Measurements from ENCODE around the gene LSP1. TPM values are rescaled to one million over a fixed set of nuclear protein-coding genes. Genes with fewer than 3 reads are reported as not detected.

LSP1 gene
- polyA plus RNA-seq, 1 donor from 2014 or later: not detected

GRCh38 chr11:1860108-1860507 is 7.2 kb downstream of the LSP1 start:
- Histone ChIP-seq H3K27me3 (ENCODE audit: insufficient read depth, low read depth, low read length) (no peaks in the 10 kb centered on the region), H3F3A (ENCODE audit: insufficient read depth, low read length, poor library complexity, severe bottlenecking) (no peaks in the 10 kb centered on the region), H3K9ac (ENCODE audit: low read length) (no peak overlapping the region), H3K4me3 (ENCODE audit: low read length) (no peak overlapping the region), H3K36me3 (ENCODE audit: insufficient read depth, low read length) (no peaks in the 10 kb centered on the region), H3K9me2 (ENCODE audit: insufficient read depth, low read length) (no peaks in the 10 kb centered on the region), H3K27ac (ENCODE audit: low read length) (no peak overlapping the region), H3K4me2 (ENCODE audit: low read length) (no peak overlapping the region), H2AFZ (ENCODE audit: low read depth, low read length) (no peak overlapping the region), H4K20me1 (ENCODE audit: insufficient read depth) (no peaks in the 10 kb centered on the region), H3K79me2 (replicated peaks; ENCODE audit: insufficient read depth, low read length) (no peaks in the 10 kb centered on the region), H3K9me3 (ENCODE audit: low read length) (no peaks in the 10 kb centered on the region)
- TF ChIP-seq, protein P1, sequence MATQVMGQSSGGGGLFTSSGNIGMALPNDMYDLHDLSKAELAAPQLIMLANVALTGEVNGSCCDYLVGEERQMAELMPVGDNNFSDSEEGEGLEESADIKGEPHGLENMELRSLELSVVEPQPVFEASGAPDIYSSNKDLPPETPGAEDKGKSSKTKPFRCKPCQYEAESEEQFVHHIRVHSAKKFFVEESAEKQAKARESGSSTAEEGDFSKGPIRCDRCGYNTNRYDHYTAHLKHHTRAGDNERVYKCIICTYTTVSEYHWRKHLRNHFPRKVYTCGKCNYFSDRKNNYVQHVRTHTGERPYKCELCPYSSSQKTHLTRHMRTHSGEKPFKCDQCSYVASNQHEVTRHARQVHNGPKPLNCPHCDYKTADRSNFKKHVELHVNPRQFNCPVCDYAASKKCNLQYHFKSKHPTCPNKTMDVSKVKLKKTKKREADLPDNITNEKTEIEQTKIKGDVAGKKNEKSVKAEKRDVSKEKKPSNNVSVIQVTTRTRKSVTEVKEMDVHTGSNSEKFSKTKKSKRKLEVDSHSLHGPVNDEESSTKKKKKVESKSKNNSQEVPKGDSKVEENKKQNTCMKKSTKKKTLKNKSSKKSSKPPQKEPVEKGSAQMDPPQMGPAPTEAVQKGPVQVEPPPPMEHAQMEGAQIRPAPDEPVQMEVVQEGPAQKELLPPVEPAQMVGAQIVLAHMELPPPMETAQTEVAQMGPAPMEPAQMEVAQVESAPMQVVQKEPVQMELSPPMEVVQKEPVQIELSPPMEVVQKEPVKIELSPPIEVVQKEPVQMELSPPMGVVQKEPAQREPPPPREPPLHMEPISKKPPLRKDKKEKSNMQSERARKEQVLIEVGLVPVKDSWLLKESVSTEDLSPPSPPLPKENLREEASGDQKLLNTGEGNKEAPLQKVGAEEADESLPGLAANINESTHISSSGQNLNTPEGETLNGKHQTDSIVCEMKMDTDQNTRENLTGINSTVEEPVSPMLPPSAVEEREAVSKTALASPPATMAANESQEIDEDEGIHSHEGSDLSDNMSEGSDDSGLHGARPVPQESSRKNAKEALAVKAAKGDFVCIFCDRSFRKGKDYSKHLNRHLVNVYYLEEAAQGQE (IDR thresholded peaks at IDR 0.05; ENCODE audit: borderline replicate concordance): no peak
- no peak for TF ChIP-seq EZH2 (IDR thresholded peaks at IDR 0.05; ENCODE audit: borderline replicate concordance, insufficient read depth, low read length, poor library complexity, severe bottlenecking)
- TF ChIP-seq, protein P2, sequence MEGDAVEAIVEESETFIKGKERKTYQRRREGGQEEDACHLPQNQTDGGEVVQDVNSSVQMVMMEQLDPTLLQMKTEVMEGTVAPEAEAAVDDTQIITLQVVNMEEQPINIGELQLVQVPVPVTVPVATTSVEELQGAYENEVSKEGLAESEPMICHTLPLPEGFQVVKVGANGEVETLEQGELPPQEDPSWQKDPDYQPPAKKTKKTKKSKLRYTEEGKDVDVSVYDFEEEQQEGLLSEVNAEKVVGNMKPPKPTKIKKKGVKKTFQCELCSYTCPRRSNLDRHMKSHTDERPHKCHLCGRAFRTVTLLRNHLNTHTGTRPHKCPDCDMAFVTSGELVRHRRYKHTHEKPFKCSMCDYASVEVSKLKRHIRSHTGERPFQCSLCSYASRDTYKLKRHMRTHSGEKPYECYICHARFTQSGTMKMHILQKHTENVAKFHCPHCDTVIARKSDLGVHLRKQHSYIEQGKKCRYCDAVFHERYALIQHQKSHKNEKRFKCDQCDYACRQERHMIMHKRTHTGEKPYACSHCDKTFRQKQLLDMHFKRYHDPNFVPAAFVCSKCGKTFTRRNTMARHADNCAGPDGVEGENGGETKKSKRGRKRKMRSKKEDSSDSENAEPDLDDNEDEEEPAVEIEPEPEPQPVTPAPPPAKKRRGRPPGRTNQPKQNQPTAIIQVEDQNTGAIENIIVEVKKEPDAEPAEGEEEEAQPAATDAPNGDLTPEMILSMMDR (IDR thresholded peaks at IDR 0.05; ENCODE audit: poor library complexity, severe bottlenecking): no peak
- TF ChIP-seq RAD21 (conservative IDR thresholded peaks at IDR 0.05): no peak
- TF ChIP-seq MXI1 (conservative IDR thresholded peaks at IDR 0.05; ENCODE audit: poor library complexity, severe bottlenecking): no peak
- no peak for TF ChIP-seq POLR2AphosphoS5 (IDR thresholded peaks at IDR 0.05)
- TF ChIP-seq SMC3 (conservative IDR thresholded peaks at IDR 0.05; ENCODE audit: poor library complexity): no peak
- no peak for TF ChIP-seq EP300 (conservative IDR thresholded peaks at IDR 0.05; ENCODE audit: poor library complexity, severe bottlenecking)
- TF ChIP-seq TAF1 (IDR thresholded peaks at IDR 0.05; ENCODE audit: low read depth): no peak

DNA sequence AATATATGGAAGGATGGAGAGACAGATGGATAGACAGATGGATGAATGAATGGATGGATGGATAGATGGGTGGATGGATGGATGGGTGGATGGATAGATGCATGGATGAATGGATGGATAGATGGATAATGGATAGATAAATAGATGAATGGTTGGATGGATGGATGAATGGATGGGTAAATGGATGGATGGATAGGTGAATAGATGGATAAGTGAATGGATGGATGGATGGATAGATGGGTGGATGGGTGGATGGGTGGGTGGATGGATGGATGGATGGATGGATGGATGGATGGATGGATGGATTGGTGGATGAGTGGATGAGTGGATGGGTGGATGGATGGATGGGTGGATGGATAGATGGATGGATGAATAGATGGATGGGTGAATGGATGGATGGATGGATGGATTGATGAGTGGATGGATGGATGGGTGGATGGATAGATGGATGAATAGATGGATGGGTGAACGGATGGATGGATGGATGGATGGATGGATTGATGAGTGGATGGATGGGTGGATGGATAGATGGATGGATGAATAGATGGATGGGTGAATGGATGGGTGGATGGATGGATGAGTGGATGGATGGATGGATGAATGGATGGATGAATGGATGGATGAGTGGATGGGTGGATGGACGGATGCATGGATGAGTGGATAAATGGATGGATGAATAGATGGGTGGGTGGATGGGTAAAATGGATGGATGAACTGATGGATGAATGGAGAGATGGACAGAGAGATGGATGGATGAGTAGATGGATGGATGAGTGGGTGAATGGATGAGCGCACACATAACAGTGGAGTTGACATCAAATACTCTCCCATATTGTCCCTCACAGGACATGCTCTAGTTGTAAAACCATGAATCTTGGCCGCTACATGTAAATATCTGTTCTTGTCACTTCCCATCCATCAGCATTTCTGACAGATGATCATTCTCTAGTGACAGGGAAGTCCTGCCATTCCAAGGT is 8.8 kb downstream of the LSP1 start:
- Histone ChIP-seq H3K9ac (ENCODE audit: low read length) (no peak overlapping the region), H3K9me3 (ENCODE audit: low read length) (no peaks in the 10 kb centered on the region), H3K4me3 (ENCODE audit: low read length) (no peak overlapping the region), H4K20me1 (ENCODE audit: insufficient read depth) (no peaks in the 10 kb centered on the region), H3K36me3 (ENCODE audit: insufficient read depth, low read length) (no peaks in the 10 kb centered on the region), H3K9me2 (ENCODE audit: insufficient read depth, low read length) (no peaks in the 10 kb centered on the region), H3K27me3 (ENCODE audit: insufficient read depth, low read depth, low read length) (no peaks in the 10 kb centered on the region), H3K27ac (ENCODE audit: low read length) (no peak overlapping the region), H3K4me2 (ENCODE audit: low read length) (no peak overlapping the region), H2AFZ (ENCODE audit: low read depth, low read length) (no peak overlapping the region), H3F3A (ENCODE audit: insufficient read depth, low read length, poor library complexity, severe bottlenecking) (no peaks in the 10 kb centered on the region), H3K79me2 (replicated peaks; ENCODE audit: insufficient read depth, low read length) (no peaks in the 10 kb centered on the region)
- TF ChIP-seq EZH2 (IDR thresholded peaks at IDR 0.05; ENCODE audit: borderline replicate concordance, insufficient read depth, low read length, poor library complexity, severe bottlenecking): no peak
- no peak for TF ChIP-seq EP300 (conservative IDR thresholded peaks at IDR 0.05; ENCODE audit: poor library complexity, severe bottlenecking)
- no peak for TF ChIP-seq POLR2AphosphoS5 (IDR thresholded peaks at IDR 0.05)
- TF ChIP-seq, protein P2 (IDR thresholded peaks at IDR 0.05; ENCODE audit: poor library complexity, severe bottlenecking): no peak
- TF ChIP-seq MXI1 (conservative IDR thresholded peaks at IDR 0.05; ENCODE audit: poor library complexity, severe bottlenecking): no peak
- no peak for TF ChIP-seq TAF1 (IDR thresholded peaks at IDR 0.05; ENCODE audit: low read depth)
- TF ChIP-seq SMC3 (conservative IDR thresholded peaks at IDR 0.05; ENCODE audit: poor library complexity): no peak
- no peak for TF ChIP-seq RAD21 (conservative IDR thresholded peaks at IDR 0.05)
- TF ChIP-seq, protein P1 (IDR thresholded peaks at IDR 0.05; ENCODE audit: borderline replicate concordance): no peak

All from neural cell (in vitro differentiated cells).